ENCODE data around the gene CD99.
"Not testable (repeated sequence)": the region's sequence is repeated elsewhere in the genome, so short reads cannot be mapped to it uniquely, and the experiment has no call there.

GRCh38 chrX:2780472-2781225, 89.6 kb downstream of the CD99 start:
- TF ChIP-seq CTCF (IDR thresholded peaks at IDR 0.05; ENCODE audit: insufficient read depth, low read length, poor library complexity, severe bottlenecking); EZH2phosphoT487 (conservative IDR thresholded peaks at IDR 0.05; ENCODE audit: low read length): not testable (repeated sequence)

Data from SU-DHL-6 (cell line).